Measurements from ENCODE around the gene CDYL.

- TF ChIP-seq, protein P1, sequence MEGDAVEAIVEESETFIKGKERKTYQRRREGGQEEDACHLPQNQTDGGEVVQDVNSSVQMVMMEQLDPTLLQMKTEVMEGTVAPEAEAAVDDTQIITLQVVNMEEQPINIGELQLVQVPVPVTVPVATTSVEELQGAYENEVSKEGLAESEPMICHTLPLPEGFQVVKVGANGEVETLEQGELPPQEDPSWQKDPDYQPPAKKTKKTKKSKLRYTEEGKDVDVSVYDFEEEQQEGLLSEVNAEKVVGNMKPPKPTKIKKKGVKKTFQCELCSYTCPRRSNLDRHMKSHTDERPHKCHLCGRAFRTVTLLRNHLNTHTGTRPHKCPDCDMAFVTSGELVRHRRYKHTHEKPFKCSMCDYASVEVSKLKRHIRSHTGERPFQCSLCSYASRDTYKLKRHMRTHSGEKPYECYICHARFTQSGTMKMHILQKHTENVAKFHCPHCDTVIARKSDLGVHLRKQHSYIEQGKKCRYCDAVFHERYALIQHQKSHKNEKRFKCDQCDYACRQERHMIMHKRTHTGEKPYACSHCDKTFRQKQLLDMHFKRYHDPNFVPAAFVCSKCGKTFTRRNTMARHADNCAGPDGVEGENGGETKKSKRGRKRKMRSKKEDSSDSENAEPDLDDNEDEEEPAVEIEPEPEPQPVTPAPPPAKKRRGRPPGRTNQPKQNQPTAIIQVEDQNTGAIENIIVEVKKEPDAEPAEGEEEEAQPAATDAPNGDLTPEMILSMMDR (IDR thresholded peaks at IDR 0.05 in 8 of 11, conservative IDR thresholded peaks at IDR 0.05 in 3 of 11) = no peak
- no peak for TF ChIP-seq POLR2A (IDR thresholded peaks at IDR 0.05)
- TF ChIP-seq POLR2AphosphoS5 (IDR thresholded peaks at IDR 0.05) = no peak
Observed at GRCh38 chr6:4965562-4966389, 189.6 kb downstream of the CDYL start.
